GM18873 (cell line): Measurements from ENCODE around the gene ANKS1A.
"Not testable (repeated sequence)": the region's sequence is repeated elsewhere in the genome, so short reads cannot be mapped to it uniquely, and the experiment has no call there.

Source experiments
- ATAC-seq: cut with Tn5 transposase; IDR thresholded peaks from one replicate; pipeline ENCODE4 v1.9.1; 2021; ENCODE audit warnings: mild to moderate bottlenecking, moderate library complexity, moderate number of reproducible peaks; ENCODE audit not compliant: unreplicated experiment, low FRiP score

Gene ANKS1A

GRCh38 chr6:35089216-35089934 is 200.3 kb downstream of the ANKS1A start:
- no peak for ATAC-seq

- ATAC-seq: no peak
Observed at GRCh38 chr6:35089935-35090505, 201.0 kb downstream of the ANKS1A start.

- ATAC-seq: no peak
Observed at GRCh38 chr6:35090734-35091133, 201.7 kb downstream of the ANKS1A start.

GRCh38 chr6:35091346-35092083 is 202.5 kb downstream of the ANKS1A start:
- ATAC-seq: no peak

- no peak for ATAC-seq
Observed at GRCh38 chr6:35092362-35093117, 203.5 kb downstream of the ANKS1A start.

- ATAC-seq: no peak
Observed at GRCh38 chr6:35093118-35093445, 204.0 kb downstream of the ANKS1A start.

GRCh38 chr6:35093783-35094182 is 204.7 kb downstream of the ANKS1A start:
- no peak for ATAC-seq

- ATAC-seq: no peak
Observed at GRCh38 chr6:35094183-35094582, 205.1 kb downstream of the ANKS1A start.

- ATAC-seq: no peak
Observed at GRCh38 chr6:35096129-35096862, 207.2 kb downstream of the ANKS1A start.

GRCh38 chr6:35099116-35099515 is 210.1 kb downstream of the ANKS1A start:
- no peak for ATAC-seq

- ATAC-seq: no peak
Observed at GRCh38 chr6:35105078-35105477, 216.0 kb downstream of the ANKS1A start.

GRCh38 chr6:35106061-35106460 is 217.0 kb downstream of the ANKS1A start:
- not testable (repeated sequence) for ATAC-seq

GRCh38 chr6:35107208-35107607 is 218.2 kb downstream of the ANKS1A start:
- ATAC-seq: not testable (repeated sequence)

GRCh38 chr6:35107761-35108160 is 218.7 kb downstream of the ANKS1A start:
- not testable (repeated sequence) for ATAC-seq

- ATAC-seq: no peak
Observed at GRCh38 chr6:35108309-35108885, 219.3 kb downstream of the ANKS1A start.

- no peak for ATAC-seq
Observed at GRCh38 chr6:35120746-35121145, 231.7 kb downstream of the ANKS1A start.

GRCh38 chr6:35124356-35124755 is 235.3 kb downstream of the ANKS1A start:
- no peak for ATAC-seq

- ATAC-seq: no peak
Observed at GRCh38 chr6:35128042-35128441, 239.0 kb downstream of the ANKS1A start.

GRCh38 chr6:35128496-35128895 is 239.4 kb downstream of the ANKS1A start:
- no peak for ATAC-seq

- no peak for ATAC-seq
Observed at GRCh38 chr6:35136185-35136584, 247.1 kb downstream of the ANKS1A start.
